Vein endothelial cell (primary cell): ENCODE measurements around the gene CENPT. TPM values are rescaled to one million over a fixed set of nuclear protein-coding genes. Genes with fewer than 3 reads are reported as not detected.

ENCODE experiments used
- small RNA-seq: library from RNA; depleted of rRNA; stranded (forward); fragments of <200 nt; gene quantifications from one replicate; pipeline ENCODE3, GENCODE V24; 2012
- total RNA-seq: library from RNA; depleted of rRNA; stranded (reverse); fragments of >200 nt; gene quantifications from 2 replicates; pipeline ENCODE4 v1.2.3, GENCODE V29; 2012

CENPT gene, protein sequence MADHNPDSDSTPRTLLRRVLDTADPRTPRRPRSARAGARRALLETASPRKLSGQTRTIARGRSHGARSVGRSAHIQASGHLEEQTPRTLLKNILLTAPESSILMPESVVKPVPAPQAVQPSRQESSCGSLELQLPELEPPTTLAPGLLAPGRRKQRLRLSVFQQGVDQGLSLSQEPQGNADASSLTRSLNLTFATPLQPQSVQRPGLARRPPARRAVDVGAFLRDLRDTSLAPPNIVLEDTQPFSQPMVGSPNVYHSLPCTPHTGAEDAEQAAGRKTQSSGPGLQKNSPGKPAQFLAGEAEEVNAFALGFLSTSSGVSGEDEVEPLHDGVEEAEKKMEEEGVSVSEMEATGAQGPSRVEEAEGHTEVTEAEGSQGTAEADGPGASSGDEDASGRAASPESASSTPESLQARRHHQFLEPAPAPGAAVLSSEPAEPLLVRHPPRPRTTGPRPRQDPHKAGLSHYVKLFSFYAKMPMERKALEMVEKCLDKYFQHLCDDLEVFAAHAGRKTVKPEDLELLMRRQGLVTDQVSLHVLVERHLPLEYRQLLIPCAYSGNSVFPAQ
- 30.4 and 30.5 TPM in 2 replicates for total RNA-seq

DNA sequence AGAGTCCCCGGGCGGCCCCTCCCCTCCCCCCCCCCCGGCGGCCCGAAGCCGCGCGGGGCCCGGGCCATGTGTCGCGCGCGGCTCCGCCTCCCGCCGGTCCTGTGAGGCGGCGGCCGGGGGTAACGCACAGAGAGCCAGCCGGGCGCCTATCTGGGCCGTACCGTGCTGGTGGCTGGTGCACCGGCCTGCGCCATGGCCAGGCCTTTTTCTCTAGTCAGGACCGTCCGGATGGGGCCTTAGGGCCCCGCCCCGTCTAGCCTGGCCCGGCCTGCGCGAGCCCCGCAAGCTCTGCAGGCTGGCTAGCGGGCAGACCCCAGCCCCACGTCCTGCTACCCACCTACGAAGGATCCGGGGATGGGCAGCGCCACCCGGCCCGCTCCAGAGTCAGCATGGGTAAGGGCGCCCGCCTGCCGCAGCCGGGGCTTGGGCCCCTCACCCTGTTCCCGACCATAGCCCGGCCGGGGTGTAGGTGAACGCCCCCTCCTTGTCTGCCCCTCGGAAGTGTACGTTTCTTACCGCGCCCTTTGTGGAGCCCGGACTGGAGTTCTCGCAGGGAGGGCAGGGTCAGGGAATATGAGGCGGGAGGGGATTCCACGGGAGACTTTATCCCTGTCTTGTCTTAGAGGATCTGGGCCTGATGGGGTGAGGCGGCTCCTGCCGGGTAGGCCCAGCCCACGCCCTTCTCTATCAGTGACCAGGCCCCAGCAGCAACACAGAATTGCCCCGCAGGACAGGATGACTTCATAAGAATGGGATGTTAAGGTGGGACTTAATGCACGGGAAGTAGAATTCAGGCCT, at the start of gene CENPT:
CENPT (minus strand) TSS at position 630 of the 798 bp plus-strand sequence. CDS start 13,834 bp downstream, outside the sequence.

DNA sequence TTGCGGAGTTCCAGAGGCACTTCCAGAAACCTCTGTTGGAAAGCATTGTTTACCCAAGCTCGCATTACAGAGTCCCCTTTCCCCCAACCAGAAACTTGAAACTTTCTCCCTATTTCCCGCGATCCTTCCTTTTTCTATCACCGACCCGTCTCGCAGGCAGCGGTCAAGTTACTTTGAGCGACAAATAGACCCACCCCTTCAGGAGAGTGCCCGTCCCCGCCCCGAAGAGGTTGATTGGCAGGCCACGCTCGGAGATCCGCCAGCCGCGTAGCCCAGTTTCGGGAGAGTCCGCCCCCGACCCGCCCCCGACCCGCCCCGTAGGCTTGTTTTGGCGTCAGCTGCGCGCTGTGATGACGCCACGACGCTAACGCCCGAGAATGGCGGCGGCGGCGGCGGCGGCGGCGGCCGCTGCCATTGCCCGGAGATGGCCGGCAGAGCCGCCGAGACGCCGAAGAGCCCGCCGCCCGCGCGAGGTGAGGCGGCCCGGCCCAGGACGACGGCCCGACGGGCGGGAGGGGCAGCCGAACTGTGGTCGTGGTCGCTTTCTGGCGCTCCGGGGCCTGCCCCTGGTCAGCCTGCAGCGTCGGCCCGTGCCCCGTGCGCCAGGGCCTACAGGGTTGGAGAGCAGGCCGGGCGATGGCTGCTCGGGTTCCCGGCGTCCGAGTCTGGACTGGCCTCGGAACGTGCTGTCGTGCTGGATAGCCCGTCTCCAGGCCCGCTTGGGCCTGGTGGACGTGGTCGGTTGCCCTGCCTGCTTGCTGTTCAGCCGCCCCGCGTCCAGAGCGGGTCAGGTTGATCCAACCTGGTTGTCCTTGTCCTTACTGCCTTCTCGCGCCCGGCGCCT, 45.6 kb upstream of the CENPT start, which contains the start of gene PSKH1:
PSKH1 (plus strand) TSS at position 356 of the 844 bp plus-strand sequence. CDS start 15,496 bp downstream, outside the sequence.

DNA sequence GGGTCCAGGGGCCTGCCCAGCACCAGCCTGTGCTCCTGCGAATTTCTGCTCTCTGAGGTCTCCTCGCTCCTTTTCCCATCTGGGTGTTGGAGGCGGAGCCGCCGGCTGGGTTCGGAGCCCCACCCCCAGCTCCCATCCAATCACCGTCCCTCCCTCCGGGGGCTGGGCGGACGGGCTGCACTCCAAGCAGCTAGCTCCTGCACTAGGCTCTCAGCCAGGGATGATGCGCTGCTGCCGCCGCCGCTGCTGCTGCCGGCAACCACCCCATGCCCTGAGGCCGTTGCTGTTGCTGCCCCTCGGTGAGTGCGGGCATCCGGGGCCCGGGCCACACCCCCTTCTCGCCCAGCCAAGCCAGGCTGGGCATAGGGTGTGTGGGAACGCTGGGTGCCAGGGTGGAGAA, 37.2 kb upstream of the CENPT start, which contains the start of gene NRN1L:
NRN1L (plus strand) TSS at position 202 of the 400 bp plus-strand sequence; CDS start at position 221, 19 bp downstream.

DNA sequence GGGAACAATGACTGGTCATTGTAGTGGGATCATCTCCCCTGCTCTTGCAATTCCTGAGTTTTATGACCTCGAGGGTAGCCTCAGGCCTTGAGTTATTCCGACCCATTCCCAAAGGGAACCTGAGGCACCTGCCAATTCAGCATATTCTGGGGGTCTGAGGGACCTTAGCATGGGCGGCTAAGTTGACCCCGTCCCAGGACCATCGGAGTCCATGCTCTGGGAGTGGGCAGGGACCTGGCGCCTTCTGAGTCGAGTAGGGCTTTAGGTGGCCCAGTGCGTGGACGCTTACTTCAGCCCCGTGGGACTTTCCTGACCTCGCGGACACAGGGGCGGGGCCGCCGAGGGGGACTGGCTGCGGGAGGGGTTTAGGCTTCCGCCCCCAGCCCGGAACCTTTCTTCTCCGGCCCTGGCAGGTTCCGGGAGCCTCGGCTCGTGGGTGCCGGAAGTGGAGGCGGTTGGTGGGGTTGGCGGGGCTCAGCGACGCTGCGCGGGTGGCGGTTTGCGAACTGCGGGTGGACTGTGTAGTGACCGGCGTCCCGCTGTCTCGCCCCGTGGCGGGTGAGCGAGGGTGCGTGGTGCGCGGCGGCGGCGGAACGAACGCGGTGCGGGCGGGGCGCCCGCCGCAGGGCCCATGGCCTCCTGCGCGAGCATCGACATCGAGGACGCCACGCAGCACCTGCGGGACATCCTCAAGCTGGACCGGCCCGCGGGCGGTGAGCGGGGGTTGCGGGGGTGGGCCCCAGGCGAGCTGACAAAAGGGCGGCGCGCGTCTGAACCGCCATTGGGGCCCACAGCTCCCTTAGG, 25.3 kb upstream of the CENPT start, which contains the start of gene EDC4:
EDC4 (plus strand) TSS at position 422 of the 804 bp plus-strand sequence; CDS start at position 632, 210 bp downstream.

DNA sequence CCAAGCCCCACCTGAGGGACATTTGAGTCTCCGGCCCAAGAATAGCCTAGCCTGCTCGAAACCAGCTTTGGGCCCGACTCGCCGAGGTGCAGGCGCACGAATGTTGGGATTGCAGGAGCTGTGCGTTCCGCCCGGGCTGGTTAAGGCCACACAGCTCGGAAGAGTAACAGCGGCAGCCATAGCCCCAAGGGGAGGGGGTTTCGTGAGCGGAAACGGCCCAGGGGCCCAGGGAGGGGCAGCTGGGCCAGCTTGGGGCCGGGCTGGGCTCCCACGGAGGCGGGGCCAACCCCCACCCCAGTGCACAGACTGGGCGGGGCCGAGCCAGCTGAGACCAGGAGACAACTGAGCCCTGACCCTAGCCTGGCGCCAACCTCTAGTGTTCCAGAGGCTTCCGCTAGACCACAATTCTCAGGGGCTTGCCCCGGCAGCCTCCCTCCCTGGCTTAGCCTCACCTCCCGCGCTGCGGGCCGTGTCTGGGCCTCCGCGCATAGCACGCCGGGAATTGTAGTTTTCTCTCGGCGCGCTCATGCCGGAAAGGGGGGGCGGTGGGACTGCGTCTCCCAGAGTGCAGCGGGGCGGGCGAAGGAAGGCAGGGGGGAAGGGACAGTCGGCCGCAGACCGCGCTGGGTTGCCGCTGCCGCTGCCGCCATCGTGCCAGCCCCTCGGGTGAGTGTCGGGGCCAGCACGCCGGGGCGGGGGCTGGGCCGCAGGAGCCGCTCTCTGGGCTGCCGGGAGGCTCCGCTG, 1.0 kb downstream of the CENPT start, which contains the start of gene NUTF2:
NUTF2 (plus strand) TSS at position 614 of the 744 bp plus-strand sequence. CDS start 18,198 bp downstream, outside the sequence.

DNA sequence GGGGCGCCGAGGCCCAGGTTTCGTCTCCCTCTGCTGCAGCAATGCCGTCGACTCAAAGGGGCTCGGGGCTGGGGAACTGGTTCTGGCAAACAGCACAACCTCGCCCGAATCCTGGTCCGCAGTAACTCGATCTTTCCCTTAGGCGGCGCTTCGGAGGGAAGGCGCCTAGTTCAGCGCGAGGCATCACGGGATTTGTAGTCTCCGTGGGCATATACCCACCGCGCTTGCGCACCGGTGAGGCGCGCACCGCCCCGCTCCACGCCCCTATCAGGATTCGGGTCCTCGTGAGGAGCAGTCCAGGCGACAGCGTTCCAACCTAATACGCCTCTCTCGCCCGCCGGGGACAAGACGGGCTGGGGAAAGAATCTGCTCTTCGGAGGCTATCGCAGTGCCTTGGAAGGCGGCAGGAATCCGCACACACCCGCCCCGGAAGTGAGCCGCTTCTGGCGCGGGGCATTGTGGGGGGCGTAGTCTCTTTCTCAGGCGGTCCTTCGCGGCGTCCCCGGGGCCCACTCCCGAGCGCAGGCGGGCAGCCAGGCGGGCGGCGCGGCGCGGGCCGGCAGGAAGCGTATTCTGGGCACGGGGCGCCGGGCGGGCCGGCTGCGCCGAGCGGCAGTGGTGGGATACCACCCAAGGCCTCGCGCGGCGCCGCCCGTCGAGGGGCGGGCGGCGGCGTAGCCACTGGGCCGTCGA, 5.5 kb downstream of the CENPT start, which contains the start of gene THAP11:
THAP11 (plus strand) TSS at position 505 of the 693 bp plus-strand sequence. CDS start 235 bp downstream, outside the sequence.

GRCh38 chr16:67806428-67807147, 40.9 kb downstream of the CENPT start, which contains the start of the genes RANBP10 and TSNAXIP1:
Gene RANBP10 (minus strand): TSS chr16:67806560. CDS start chr16:67806536, 24 bp downstream.
Gene TSNAXIP1 (plus strand): TSS chr16:67806889. CDS start chr16:67807150, 261 bp downstream.

Small RNA genes within 50 kb of the gene (small RNA-seq; reads per million reads assigned to genes)
- not detected for gene AC040162.2
- gene NRN1L, result not detected

Other genes with a start within 250 kb of the CENPT start
- 0.67 and 1.3 TPM in 2 replicates for gene CARMIL2, start 202.5 kb downstream of the CENPT start, total RNA-seq
- gene ACD, start 187.4 kb downstream of the CENPT start, total RNA-seq, result 25.4 and 28.4 TPM in 2 replicates
- 1.3 and 2.2 TPM in 2 replicates for gene PARD6A, start 186.7 kb downstream of the CENPT start, total RNA-seq
- gene ENKD1, start 180.9 kb downstream of the CENPT start, total RNA-seq, result 9.6 and 21.2 TPM in 2 replicates
- gene C16orf86, start 180.9 kb downstream of the CENPT start, total RNA-seq, result 2.0 and 2.4 TPM in 2 replicates
- gene GFOD2, start 128.4 kb downstream of the CENPT start, total RNA-seq, result 52.3 and 53.9 TPM in 2 replicates
- 11.2 and 15.4 TPM in 2 replicates for gene RANBP10, start 41.1 kb downstream of the CENPT start, total RNA-seq
- gene TSNAXIP1, start 40.8 kb downstream of the CENPT start, total RNA-seq, result 0.33 and 0.67 TPM in 2 replicates
- 25.7 and 28.1 TPM in 2 replicates for gene THAP11, start 5.4 kb downstream of the CENPT start, total RNA-seq
- gene NUTF2, start 760 bp downstream of the CENPT start, total RNA-seq, result 258 and 586 TPM in 2 replicates
- 81.1 and 84.6 TPM in 2 replicates for gene EDC4, start 25.4 kb upstream of the CENPT start, total RNA-seq
- not detected in 2 replicates for gene NRN1L, start 37.2 kb upstream of the CENPT start, total RNA-seq
- gene PSKH1, start 45.6 kb upstream of the CENPT start, total RNA-seq, result 21.9 and 26.1 TPM in 2 replicates
- 0.57 and 0.65 TPM in 2 replicates for gene CTRL, start 84.2 kb upstream of the CENPT start, total RNA-seq
- gene PSMB10, start 89.2 kb upstream of the CENPT start, total RNA-seq, result 31.0 and 46.1 TPM in 2 replicates
- 4.8 and 5.2 TPM in 2 replicates for gene LCAT, start 96.4 kb upstream of the CENPT start, total RNA-seq
- 52.6 and 75.8 TPM in 2 replicates for gene SLC12A4, start 120.9 kb upstream of the CENPT start, total RNA-seq
- gene DPEP3, start 132.8 kb upstream of the CENPT start, total RNA-seq, result not detected in 2 replicates
- gene DPEP2, start 151.8 kb upstream of the CENPT start, total RNA-seq, result under 0.01 and 0.57 TPM in 2 replicates
- not detected in 2 replicates for gene DPEP2NB, start 168.2 kb upstream of the CENPT start, total RNA-seq
- gene DDX28, start 175.5 kb upstream of the CENPT start, total RNA-seq, result 14.9 and 17.6 TPM in 2 replicates
- gene DUS2, start 175.6 kb upstream of the CENPT start, total RNA-seq, result 17.8 and 20.6 TPM in 2 replicates
- 35.4 and 35.6 TPM in 2 replicates for gene NFATC3, start 237.7 kb upstream of the CENPT start, total RNA-seq